GM23248 (cell line): ENCODE measurements around the gene MRPL20. TPM values are rescaled to one million over a fixed set of nuclear protein-coding genes. Genes with fewer than 3 reads are reported as not detected.
"Not testable (repeated sequence)": the region's sequence is repeated elsewhere in the genome, so short reads cannot be mapped to it uniquely, and the experiment has no call there.

Experiments used
- DNase-seq: peaks from one replicate; pipeline ENCODE4 v3.0.0-alpha.2; 2015
- H2AFZ ChIP-seq: fragments of 200-600 bp; sonication (generic); 2 replicates; pipeline ENCODE4 v1.6.1; 2016; ENCODE audit warnings: antibody characterized with exemption
- H3F3A ChIP-seq: fragments of 200-600 bp; sonication (generic); 2 replicates; pipeline ENCODE4 v1.6.1; 2016; ENCODE audit warnings: mild to moderate bottlenecking, antibody characterized with exemption, mixed run types; ENCODE audit not compliant: insufficient read depth
- H3K27ac ChIP-seq: fragments of 200-600 bp; sonication (generic); 2 replicates; pipeline ENCODE4 v1.5.1; 2016; ENCODE audit warnings: mild to moderate bottlenecking
- H3K27me3 ChIP-seq: fragments of 200-600 bp; sonication (generic); replicated peaks from 2 replicates; pipeline ENCODE4 v1.6.1; 2016; ENCODE audit warnings: mild to moderate bottlenecking; ENCODE audit not compliant: insufficient read depth
- H3K36me3 ChIP-seq: fragments of 200-600 bp; sonication (generic); 2 replicates; pipeline ENCODE4 v1.6.1; 2016; ENCODE audit warnings: low read depth, mild to moderate bottlenecking
- H3K4me1 ChIP-seq: fragments of 200-600 bp; sonication (generic); 2 replicates; pipeline ENCODE4 v1.6.1; 2016; ENCODE audit warnings: mild to moderate bottlenecking; ENCODE audit not compliant: insufficient read depth
- H3K4me2 ChIP-seq: fragments of 200-600 bp; sonication (generic); one replicate; pipeline ENCODE4 v1.6.1; 2016; ENCODE audit warnings: mild to moderate bottlenecking; ENCODE audit not compliant: unreplicated experiment
- H3K4me3 ChIP-seq: fragments of 200-600 bp; sonication (generic); 2 replicates; pipeline ENCODE4 v1.5.1; 2016; ENCODE audit warnings: mild to moderate bottlenecking
- H3K79me2 ChIP-seq: fragments of 200-600 bp; sonication (generic); 2 replicates; pipeline ENCODE4 v1.6.1; 2016; ENCODE audit warnings: mild to moderate bottlenecking; ENCODE audit not compliant: insufficient read depth
- H3K9ac ChIP-seq: fragments of 200-600 bp; sonication (generic); 2 replicates; pipeline ENCODE4 v1.6.1; 2016; ENCODE audit warnings: mild to moderate bottlenecking
- H3K9me2 ChIP-seq: fragments of 200-600 bp; sonication (generic); 2 replicates; pipeline ENCODE4 v1.6.1; 2016; ENCODE audit warnings: mixed run types, mild to moderate bottlenecking, moderate library complexity; ENCODE audit not compliant: insufficient read depth
- H3K9me3 ChIP-seq: fragments of 200-600 bp; sonication (generic); one replicate; pipeline ENCODE4 v1.6.1; 2017; ENCODE audit warnings: low read depth
- H4K20me1 ChIP-seq: fragments of 200-600 bp; sonication (generic); 2 replicates; pipeline ENCODE4 v1.6.0; 2016; ENCODE audit not compliant: insufficient read depth
- EZH2 ChIP-seq: fragments of 200-600 bp; sonication (generic); IDR thresholded peaks from 2 replicates; pipeline ENCODE4 v1.6.1; 2018; ENCODE audit warnings: antibody characterized with exemption, mild to moderate bottlenecking; ENCODE audit not compliant: insufficient read depth, poor library complexity, severe bottlenecking
- EZH2phosphoT487 ChIP-seq: fragments of 200-600 bp; sonication (generic); IDR thresholded peaks from 2 replicates; pipeline ENCODE4 v1.6.1; 2018; ENCODE audit warnings: antibody characterized with exemption, moderate library complexity, mild to moderate bottlenecking, low read depth; ENCODE audit not compliant: insufficient read depth
- WGBS, 2 experiments: methylation state at CpG; one replicate each; pipeline ENCODE4 v1.1.6; 2015 to 2017; ENCODE audit warnings: low lambda C conversion rate in 2 of 2, low coverage in 1 of 2; ENCODE audit errors: missing lambda C conversion rate in 2 of 2; 5-methylcytosine and 5-hydroxymethylcytosine counted together
- in situ Hi-C: fragments of 300-500 bp; cut with MboI; formaldehyde crosslinking; loops from 2 replicates; pipeline ENCODE4 v1.15.0; 2020
- polyA plus RNA-seq: library from polyadenylated mRNA; unstranded; fragments of >200 nt; fragmentation: Nextera tagmentation; extraction: Ambion mirVana; gene quantifications from 2 replicates; pipeline ENCODE4 v1.2.1, GENCODE V29; 2016
- total RNA-seq: library from RNA; depleted of rRNA; stranded (reverse); fragments of >200 nt; shearing (Covaris generic); gene quantifications from 2 replicates; pipeline ENCODE4 v1.2.3, GENCODE V29; 2014

Gene MRPL20
- total and polyA plus RNA-seq, 2 experiments from 2014 or later, result 88.9 to 181 TPM

- H4K20me1 ChIP-seq, result 0 out of 2 replicates have a peak, but pooled peaks cover 3% of the 10 kb centered on the region
- H2AFZ ChIP-seq, result peak overlapping the region; percentile 82; the same call in 1 of the 2 replicates
- peaks cover 82% of the 10 kb centered on the region for H3K79me2 ChIP-seq
- DNase-seq, result peak; percentile 30
- TF ChIP-seq EZH2phosphoT487 (no peak), EZH2 (no peak)
- in situ Hi-C loops, result no loop called here
- H3K36me3 ChIP-seq, result 0 out of 2 replicates have a peak, but pooled peaks cover 5% of the 10 kb centered on the region
- H3K4me3 ChIP-seq, result peak overlapping the region; percentile 90
- no peaks in the 10 kb centered on the region for H3K9me3 ChIP-seq
- peaks cover 17% of the 10 kb centered on the region for H3K4me1 ChIP-seq
- WGBS, 2 experiments, result 41 to 62% methylated on average over 29 to 43 of the region's 43 CpGs
- peaks cover 29% of the 10 kb centered on the region for H3F3A ChIP-seq
- H3K9me2 ChIP-seq, result no peaks in the 10 kb centered on the region
- peak overlapping the region; percentile 70 for H3K27ac ChIP-seq
- peak overlapping the region; percentile 96 for H3K9ac ChIP-seq
- no peaks in the 10 kb centered on the region for H3K27me3 ChIP-seq
- peak overlapping the region; percentile 80 for H3K4me2 ChIP-seq
These were observed 832 bp downstream of the MRPL20 start for GRCh38 chr1:1406101-1406820.

DNA sequence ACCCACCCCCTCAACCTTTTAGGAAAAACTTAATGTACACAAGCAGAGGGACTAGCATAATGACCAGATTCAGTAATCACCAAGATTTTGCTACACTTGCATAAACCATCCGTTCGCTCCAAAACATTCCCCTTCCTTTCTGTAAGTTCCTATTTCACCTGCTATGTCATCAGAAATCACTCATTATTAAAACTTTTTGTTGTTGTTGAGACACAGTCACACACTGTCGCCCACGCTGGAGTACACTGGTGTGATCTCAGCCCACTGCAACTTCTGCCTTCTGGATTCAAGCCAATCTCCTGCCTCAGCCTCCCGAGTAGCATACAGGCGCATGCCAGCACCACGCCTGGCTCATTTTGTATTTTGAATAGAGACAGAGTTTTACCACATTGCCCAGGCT is 3.4 kb downstream of the MRPL20 start:
- Histone ChIP-seq H3K9ac (no peak overlapping the region), H3K4me3 (no peak overlapping the region), H3K27me3 (no peaks in the 10 kb centered on the region), H3K36me3 (0 out of 2 replicates have a peak, but pooled peaks cover 5% of the 10 kb centered on the region), H3K4me1 (peaks cover 21% of the 10 kb centered on the region), H3K27ac (no peak overlapping the region), H3K4me2 (no peak overlapping the region), H3K79me2 (peaks cover 96% of the 10 kb centered on the region), H3K9me2 (no peaks in the 10 kb centered on the region), H2AFZ (no peak overlapping the region), H3F3A (peaks cover 29% of the 10 kb centered on the region), H3K9me3 (no peaks in the 10 kb centered on the region), H4K20me1 (0 out of 2 replicates have a peak, but pooled peaks cover 3% of the 10 kb centered on the region)
- WGBS, 2 experiments, result 75 to 78% methylated on average over 7 of the region's 7 CpGs
- TF ChIP-seq EZH2, result no peak
- TF ChIP-seq EZH2phosphoT487, result no peak
- DNase-seq, result peak; percentile 23
- in situ Hi-C loops, result no loop called here

GRCh38 chr1:1402901-1403392 is 4.1 kb downstream of the MRPL20 start:
- 93 to 96% methylated on average over 9 of the region's 9 CpGs for WGBS, 2 experiments
- H3K27ac ChIP-seq, H3K27me3 ChIP-seq: not testable (repeated sequence)

DNA sequence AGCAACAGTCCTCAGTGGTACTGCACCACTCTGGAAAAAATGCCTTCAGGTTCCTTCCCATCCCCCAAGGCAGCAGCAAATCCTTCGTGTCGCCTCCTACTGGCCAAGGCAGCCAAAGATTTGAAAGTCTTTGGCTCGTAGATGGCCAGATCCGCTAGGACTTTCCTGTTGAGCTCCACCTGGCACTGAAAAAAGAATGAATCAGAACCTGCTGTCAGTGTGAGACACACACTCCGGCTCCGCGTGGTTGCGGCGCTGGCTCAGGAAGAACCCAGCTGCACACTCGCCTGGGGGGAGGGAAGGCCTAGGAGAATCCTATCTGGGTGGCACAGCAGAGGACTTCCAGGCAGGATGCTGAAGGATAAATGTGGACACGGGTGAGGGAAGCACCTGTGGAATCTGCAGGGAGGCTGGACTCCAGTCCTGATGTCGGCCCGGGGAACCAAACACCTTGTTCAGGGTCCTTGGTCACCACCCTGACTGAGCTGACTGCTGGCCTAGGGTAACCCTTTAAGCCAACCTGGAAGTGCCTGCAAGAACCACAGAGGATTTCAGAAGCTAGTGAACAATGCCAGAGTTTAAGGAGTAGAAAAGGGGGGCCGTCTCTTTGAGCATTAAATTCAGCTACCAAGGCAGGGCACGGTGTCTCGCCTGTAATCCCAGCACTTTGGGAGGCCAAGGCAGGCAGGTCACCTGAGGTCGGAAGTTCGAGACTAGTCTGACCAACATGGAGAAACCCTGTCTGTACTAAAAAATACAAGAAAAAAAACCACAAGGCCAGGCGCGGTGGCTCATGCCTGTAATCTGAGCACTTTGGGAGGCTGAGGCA is 4.8 kb downstream of the MRPL20 start:
- in situ Hi-C loops, result no loop called here
- Histone ChIP-seq H3K79me2 (peaks cover 96% of the 10 kb centered on the region), H3K27ac (peak overlapping the region; percentile 29), H3K9ac (no peak overlapping the region), H3K9me2 (no peaks in the 10 kb centered on the region), H3K9me3 (no peaks in the 10 kb centered on the region), H4K20me1 (no peaks in the 10 kb centered on the region), H3F3A (peaks cover 36% of the 10 kb centered on the region), H3K4me1 (peaks cover 18% of the 10 kb centered on the region), H2AFZ (no peak overlapping the region), H3K27me3 (no peaks in the 10 kb centered on the region), H3K4me2 (no peak overlapping the region), H3K4me3 (no peak overlapping the region), H3K36me3 (peaks cover 10% of the 10 kb centered on the region; the same call in 1 of the 2 replicates)
- WGBS, 2 experiments, result 75 to 79% methylated on average over 20 of the region's 20 CpGs
- DNase-seq, result peak; percentile 84
- TF ChIP-seq EZH2 (no peak), EZH2phosphoT487 (no peak)

More at GRCh38 chr1:1402901-1403392, 4.1 kb downstream of the MRPL20 start:
- H3K4me2 ChIP-seq, H2AFZ ChIP-seq, H3K36me3 ChIP-seq, H4K20me1 ChIP-seq, H3K9me3 ChIP-seq, H3K9me2 ChIP-seq, in situ Hi-C loops, H3K9ac ChIP-seq, H3K4me3 ChIP-seq, DNase-seq: not testable (repeated sequence)
- H3K79me2 ChIP-seq, result peaks cover 96% of the 10 kb centered on the region
- peaks cover 14% of the 10 kb centered on the region for H3K4me1 ChIP-seq
- H3F3A ChIP-seq, result peaks cover 30% of the 10 kb centered on the region
